PC-3 (cell line): ENCODE measurements around the gene MIA.

Experiments
- EZH2 ChIP-seq: fragments of 300-600 bp; sonication (generic); IDR thresholded peaks from one replicate; pipeline ENCODE4 v1.6.1; 2017; ENCODE audit warnings: antibody characterized with exemption, mild to moderate bottlenecking, low read length; ENCODE audit not compliant: unreplicated experiment
- EZH2phosphoT487 ChIP-seq: fragments of 300-600 bp; sonication (generic); IDR thresholded peaks from 2 replicates; pipeline ENCODE4 v1.6.1; 2018; ENCODE audit warnings: mild to moderate bottlenecking, antibody characterized with exemption, low read length, borderline replicate concordance
- TF ChIP-seq, protein P1 (sequence below): fragments of 300-600 bp; sonication (generic); conservative IDR thresholded peaks from 2 replicates; pipeline ENCODE4 v1.5.1; 2017; ENCODE audit warnings: antibody characterized with exemption, low read depth, mild to moderate bottlenecking, low read length

DNA sequence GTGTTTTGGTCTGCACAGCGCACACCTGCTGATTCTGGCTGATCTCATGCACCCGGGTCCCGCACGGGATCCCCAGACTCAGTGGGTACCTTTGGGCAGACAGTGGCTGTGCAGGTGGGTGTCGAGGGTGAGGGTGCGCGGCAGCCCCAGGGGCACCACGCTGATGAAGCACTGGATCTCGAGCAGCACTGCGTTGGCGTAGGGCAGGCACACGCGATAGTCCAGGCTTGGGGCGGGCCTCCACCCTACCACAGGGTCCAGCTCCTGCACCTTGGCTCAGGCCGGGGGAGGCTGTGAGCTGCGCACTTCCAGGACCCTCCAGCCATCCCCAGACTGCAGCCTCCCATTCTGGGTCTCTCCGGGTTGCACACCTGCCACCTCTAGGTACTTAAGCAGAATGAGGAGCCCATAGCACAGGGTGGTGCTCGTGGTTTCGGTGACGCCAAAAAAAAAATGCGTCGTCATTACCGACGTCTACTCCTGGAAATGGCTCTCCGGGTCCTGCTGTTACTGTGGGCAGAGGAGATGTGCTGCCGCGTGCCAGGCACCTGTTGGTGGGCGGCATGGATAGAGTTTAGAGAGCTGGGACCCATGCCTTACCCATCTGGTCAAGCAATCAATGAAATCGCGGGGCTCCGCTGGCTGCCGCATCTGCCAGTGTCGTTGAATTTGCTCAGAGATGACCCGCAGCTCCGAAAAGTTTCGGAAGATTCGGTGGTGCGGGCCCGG, 34.2 kb downstream of the MIA start:
- TF ChIP-seq, protein P1, sequence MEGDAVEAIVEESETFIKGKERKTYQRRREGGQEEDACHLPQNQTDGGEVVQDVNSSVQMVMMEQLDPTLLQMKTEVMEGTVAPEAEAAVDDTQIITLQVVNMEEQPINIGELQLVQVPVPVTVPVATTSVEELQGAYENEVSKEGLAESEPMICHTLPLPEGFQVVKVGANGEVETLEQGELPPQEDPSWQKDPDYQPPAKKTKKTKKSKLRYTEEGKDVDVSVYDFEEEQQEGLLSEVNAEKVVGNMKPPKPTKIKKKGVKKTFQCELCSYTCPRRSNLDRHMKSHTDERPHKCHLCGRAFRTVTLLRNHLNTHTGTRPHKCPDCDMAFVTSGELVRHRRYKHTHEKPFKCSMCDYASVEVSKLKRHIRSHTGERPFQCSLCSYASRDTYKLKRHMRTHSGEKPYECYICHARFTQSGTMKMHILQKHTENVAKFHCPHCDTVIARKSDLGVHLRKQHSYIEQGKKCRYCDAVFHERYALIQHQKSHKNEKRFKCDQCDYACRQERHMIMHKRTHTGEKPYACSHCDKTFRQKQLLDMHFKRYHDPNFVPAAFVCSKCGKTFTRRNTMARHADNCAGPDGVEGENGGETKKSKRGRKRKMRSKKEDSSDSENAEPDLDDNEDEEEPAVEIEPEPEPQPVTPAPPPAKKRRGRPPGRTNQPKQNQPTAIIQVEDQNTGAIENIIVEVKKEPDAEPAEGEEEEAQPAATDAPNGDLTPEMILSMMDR: no peak
- TF ChIP-seq EZH2phosphoT487: no peak
- no peak for TF ChIP-seq EZH2
